GM18526 (cell line): ENCODE results near the gene MADD.

Experiments used
- POLR2A ChIP-seq: IDR thresholded peaks from 3 replicates; pipeline ENCODE4 v1.6.1; 2011; ENCODE audit not compliant: insufficient read length; ENCODE audit errors: extremely low read depth

The MADD gene

DNA sequence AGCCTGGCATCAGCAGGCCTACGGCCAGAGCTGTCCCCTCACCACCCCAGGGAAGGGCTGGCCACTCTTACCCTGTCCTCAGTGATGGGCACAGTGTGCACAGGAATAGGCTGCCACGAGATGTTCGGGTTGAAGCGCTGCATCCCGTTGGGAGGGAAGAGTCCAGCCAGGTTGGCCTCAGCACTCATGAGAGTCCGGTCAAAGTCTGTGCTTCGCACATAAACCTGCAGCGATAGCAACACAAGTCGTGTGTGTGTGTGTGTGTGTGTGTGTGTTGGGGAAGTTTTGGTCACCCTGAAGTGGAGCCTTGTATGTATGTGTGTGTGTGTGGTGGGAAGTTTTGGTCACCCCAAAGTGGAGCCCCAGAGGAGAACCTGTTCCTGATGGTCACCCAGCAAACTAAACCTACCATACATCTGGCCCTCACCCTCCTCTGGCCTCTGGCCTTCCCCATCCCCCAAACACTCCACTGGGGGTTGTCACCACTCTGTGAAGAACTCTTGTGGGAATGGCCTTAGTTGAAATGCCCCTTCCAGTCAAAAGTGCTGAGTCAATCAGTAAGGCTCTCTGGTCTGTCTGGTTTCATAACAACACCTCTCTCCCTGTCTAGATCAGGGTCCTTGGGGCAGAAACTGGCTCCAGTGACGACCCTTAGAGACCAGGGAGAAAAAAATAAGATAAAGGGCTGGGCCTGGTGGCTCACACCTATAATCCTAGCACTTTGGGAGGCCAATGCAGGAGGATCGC, 24.1 kb upstream of the MADD start:
- TF ChIP-seq POLR2A: no peak

DNA sequence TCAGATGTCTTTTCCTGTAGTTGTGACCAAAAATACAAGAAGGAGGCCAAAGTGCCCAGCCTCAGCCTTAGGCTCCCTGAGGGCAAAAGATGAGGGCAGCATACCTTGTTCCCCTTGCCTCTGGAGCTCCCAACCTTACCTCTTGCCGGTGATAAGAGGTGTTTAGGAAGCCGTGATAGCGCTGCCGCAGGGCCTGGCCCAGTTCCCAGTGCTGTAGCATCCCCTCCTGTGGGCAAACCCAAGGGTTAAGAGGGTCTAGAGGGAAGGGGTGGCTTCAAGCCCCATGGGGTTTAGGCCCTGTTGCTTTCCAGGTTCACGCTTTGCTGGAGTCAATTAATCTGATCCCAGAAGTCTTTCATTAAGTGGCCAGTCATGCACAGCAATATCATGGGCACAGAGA, 22.4 kb upstream of the MADD start:
- TF ChIP-seq POLR2A: no peak

DNA sequence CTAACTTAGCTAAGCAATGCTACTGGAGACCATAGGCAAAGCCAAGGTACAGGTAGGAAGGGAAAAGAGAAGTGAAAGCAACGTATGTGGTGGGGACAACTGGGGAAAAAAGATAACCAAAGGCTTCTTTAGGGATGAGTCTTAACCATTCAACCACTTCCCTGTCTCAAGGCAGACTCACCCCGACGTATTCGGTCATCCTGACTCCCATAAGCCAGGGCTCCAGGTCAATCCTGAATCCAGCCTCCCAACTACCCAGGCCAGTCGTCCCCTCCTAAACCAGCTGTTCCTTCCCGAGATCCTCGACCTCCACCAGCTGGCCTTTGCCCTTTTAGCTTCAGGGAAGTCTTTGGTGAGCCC, 21.6 kb upstream of the MADD start:
- no peak for TF ChIP-seq POLR2A

DNA sequence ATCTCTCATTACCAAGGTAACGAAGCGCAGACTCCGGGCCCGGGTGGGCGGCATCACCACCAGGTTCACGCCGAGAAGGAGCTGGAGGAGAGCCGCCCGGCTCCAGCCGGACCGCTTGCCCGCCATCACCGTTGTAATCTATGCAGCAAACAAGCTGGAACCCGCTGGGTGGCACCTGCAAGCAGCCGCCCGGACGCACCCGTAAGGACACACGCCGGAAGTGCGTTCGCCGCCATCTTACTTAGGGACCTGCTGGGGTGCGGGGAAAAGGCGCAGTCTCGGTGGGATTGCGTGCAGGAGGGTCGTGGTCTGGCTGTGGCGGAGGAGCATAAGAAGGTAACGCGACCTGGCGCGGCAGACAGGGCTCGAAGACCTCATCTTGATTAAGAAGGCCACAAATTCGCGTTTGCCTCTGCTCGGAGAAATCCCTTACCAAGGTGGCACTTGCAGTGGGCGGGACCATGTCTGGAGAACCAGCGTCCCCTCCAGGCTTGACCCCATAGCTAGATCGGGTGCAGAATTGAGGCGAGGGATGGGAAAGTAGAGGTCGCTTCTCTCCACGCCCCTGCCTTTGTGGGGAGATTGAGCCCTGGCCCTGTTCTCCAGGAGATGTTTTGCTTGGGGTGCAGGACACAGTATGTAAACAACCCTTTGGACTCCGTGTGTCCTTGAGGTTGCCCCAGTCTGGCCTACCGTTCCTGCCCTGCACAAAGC, 21.1 kb upstream of the MADD start, which contains the start of gene ACP2:
Gene ACP2 (minus strand): TSS at position 151 of the 714 bp plus-strand sequence. CDS start 25 bp downstream, at position 126.
- peak; percentile 88 for TF ChIP-seq POLR2A

DNA sequence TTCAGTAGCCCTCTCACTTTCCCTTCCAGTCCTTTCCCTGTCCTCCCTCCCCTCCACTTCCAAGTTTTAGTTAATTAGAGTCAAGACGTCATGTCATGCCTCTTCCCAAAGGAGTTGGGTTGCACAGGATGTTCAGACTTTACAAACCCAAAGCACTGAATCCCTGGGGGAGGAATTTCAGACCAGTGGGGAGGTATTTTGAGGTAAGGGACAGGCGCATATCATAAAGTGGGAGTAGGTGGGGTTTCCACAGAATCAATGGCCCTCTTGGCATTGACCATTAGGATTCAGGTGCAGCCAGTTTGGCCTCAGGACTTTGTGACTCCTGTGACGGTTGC, 20.6 kb upstream of the MADD start:
- TF ChIP-seq POLR2A: no peak

DNA sequence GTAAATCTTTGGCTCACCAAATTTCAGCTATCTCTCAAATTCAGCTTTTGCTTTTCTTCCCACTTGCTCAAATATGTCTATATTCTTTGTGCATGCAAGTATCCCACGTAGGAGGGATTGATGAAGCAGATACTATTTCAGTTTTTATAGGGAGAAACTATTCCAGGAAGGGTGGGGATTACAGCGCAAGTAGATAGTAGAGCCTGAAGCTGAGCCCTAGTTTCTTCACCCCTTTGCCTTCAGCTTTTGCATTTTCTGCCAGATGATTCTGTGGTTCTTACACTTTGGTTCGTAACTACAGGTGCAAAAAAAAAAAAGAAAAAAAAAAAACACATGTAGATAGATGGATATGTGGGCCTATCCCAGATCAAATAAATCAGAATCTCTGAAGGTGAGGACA, 18.2 kb upstream of the MADD start:
- no peak for TF ChIP-seq POLR2A

DNA sequence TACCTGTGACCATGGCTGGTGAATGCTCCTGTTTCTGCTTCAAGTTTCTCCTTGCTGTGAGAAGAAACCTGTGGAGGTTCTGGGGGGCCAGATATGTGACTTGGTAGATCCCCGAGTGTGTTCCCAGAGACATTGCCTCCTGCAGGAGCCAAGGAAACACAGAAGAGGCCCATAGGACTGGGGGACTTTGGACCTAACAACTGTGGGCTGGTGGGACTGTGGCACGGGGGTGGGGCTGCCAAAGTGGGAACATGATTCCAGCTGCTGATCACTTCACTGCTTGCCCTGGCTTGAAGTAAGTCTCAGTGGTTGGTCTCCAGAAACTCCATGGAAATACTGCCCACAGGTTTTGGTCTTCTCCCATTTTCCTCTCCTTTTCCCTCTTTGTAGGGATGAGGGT, 16.3 kb upstream of the MADD start:
- TF ChIP-seq POLR2A: no peak

DNA sequence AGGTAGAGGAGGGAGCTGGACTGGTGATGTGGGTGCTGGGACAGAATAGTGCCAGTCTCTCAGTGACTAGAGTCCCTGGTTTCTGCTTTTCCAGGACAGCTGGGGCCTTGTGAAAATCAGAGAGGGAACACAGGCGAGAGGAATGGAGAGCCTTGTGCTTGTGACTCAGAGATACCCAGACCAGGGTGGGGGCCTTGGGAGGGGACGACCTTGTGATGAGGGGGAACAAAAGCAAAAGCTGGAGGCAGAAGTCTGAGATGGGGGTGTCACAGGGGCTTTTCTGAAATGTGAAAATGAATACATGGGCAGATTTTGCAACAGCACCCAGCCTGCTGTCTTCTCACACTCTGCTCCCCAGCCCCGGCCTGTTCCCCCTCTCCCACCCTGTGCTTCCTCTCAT, 15.5 kb upstream of the MADD start:
- no peak for TF ChIP-seq POLR2A

DNA sequence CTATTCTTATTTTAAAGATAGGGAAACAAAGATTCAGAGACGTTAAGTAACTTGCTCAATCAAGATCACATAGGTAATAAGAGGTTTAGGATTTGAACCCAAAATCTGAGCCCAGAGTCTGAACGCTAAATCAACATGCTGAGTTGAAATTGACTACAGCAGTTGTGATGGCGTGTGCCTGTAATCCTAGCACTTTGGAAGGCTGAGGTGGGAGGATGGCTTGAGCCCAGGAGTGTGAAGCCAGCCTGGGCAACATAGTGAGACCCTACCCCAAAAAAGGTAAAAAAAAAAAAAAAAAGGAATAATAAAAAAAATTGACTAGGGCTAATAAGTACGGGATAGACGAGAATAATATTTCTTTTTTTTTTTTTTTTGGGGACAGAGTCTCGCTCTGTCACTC, 13.6 kb upstream of the MADD start:
- TF ChIP-seq POLR2A: no peak

DNA sequence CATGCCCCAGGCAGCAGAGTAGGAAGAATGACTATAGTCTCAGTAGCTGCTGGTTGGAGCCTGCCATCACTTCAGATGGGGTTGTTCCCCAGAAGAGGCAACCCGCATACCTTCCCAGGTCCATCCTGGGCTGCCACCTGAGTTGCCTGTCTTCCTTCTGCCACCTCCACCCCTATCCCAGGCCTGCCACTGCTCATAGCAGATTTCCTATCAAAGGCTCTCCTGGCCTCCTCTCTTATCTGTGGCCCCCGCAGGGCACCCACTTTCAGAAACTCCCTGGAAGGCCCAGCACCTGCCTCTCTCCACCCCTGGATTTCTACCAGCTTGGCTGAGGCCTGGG, 12.8 kb upstream of the MADD start:
- TF ChIP-seq POLR2A: no peak

DNA sequence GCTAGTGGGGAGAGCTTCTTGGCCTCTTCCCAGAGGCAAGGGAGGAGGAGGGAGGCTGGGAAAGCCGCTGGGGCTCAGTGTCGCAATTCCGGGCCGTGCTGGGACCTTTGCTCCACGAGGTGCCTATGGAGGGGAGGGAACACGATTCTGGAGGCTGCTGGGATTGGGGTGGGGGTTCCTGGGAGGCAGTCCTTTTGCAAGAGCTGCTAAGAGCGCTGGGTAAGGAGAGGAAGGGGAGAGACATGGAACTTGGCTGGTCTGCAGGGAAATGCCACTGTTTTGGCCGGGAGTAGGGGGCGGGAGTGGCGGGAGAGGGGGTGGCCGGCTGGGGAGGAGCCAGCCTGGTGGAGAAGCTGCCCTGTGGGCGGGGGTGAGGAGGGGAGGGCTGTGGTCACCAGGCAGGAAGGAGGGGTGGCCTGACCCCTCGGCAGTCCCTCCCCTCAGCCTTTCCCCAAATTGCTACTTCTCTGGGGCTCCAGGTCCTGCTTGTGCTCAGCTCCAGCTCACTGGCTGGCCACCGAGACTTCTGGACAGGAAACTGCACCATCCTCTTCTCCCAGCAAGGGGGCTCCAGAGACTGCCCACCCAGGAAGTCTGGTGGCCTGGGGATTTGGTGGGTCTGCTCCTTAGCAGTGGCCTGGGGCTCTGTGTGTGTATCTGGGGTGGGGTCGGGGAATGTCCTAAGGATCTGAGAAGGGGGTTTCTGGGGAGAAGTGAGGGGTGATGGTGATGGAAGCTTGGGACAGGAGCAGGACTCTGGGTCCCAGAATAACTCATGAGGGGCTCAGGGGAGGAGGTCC, 12.2 kb upstream of the MADD start, which contains the start of gene NR1H3:
Gene NR1H3 (plus strand): TSS at position 480 of the 800 bp plus-strand sequence. CDS start 1,221 bp downstream, outside the sequence.
- no peak for TF ChIP-seq POLR2A

DNA sequence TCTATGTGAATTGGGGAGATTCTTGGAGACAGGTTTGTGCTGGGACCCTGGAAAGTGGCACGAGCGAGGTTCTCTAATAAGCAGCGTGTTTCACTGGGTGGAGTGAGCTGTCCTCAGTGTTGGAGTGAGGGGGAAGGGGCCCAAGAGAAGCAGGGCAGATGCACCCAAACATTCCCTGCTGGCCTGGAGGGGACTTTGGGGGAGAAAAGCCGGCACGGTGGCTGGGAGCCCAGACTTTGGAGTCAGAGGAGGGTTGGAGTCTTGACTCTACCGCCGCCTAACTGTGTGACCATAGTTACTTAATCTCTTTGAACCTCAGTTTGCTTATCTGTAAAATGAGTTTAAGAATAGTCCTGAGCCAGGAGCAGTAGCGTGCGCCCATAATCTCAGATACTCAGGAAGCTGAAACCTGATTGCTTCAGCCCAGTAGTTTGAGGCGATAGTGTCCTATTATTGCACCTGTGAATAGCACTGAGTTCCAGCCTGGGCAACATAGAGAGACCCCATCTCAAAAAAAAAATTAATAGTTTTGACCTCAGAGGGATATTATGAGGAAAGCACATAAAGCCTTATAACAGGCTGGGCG, 11.5 kb upstream of the MADD start:
- TF ChIP-seq POLR2A: no peak

DNA sequence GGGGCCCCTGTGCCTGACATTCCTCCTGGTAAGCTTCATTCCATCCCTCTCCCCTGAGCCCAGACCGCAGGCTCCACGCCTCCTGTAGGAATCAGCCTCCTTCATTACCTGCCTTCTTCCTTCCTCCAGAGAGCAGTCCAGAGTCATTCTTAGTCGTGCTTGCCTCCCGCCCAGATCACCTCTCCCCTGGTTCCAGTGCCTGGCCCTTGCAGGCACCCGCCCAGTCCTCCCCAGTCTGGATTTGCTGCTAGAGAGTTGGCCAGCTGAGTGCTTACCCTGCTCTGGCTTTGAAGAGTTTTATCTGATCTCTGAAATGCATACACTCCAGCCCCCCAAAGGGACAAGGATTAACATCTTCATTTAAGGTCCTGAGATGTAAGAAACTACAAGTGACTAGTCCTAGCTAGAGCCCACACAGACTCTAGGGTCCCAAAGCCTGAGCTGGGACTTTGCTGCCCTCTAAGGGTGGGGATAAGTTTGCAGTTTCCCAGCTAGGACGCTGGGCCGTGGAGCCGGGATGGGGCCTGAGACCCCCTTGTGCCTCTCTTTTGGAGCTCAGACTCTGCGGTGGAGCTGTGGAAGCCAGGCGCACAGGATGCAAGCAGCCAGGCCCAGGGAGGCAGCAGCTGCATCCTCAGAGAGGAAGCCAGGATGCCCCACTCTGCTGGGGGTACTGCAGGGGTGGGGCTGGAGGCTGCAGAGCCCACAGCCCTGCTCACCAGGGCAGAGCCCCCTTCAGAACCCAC, 10.5 kb upstream of the MADD start:
- no peak for TF ChIP-seq POLR2A

DNA sequence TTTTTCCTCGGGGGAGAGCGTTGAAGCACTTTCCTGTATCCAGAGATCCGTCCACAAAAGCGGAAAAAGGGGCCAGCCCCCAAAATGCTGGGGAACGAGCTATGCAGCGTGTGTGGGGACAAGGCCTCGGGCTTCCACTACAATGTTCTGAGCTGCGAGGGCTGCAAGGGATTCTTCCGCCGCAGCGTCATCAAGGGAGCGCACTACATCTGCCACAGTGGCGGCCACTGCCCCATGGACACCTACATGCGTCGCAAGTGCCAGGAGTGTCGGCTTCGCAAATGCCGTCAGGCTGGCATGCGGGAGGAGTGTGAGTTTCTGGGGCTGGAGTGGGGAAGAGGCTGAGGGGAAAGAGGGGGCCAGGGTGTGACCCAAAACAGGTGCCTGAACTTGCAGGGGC, 9.6 kb upstream of the MADD start:
- no peak for TF ChIP-seq POLR2A

DNA sequence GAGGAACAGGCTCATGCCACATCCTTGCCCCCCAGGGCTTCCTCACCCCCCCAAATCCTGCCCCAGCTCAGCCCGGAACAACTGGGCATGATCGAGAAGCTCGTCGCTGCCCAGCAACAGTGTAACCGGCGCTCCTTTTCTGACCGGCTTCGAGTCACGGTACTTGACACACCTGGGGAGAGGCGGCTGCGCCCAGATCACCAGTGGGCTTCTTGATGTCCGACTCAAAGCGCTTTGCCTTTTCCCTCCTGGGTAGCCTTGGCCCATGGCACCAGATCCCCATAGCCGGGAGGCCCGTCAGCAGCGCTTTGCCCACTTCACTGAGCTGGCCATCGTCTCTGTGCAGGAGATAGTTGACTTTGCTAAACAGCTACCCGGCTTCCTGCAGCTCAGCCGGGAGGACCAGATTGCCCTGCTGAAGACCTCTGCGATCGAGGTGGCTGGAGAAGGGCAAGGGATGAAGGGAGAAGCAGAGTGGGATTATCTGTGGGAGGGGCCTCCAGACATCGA, 8.6 kb upstream of the MADD start:
- TF ChIP-seq POLR2A: no peak
